Measurements from ENCODE around the gene UBXN6.
A peak's percentile ranks its signal among the peaks of the same experiment; 100 is the strongest.

The UBXN6 gene

DNA sequence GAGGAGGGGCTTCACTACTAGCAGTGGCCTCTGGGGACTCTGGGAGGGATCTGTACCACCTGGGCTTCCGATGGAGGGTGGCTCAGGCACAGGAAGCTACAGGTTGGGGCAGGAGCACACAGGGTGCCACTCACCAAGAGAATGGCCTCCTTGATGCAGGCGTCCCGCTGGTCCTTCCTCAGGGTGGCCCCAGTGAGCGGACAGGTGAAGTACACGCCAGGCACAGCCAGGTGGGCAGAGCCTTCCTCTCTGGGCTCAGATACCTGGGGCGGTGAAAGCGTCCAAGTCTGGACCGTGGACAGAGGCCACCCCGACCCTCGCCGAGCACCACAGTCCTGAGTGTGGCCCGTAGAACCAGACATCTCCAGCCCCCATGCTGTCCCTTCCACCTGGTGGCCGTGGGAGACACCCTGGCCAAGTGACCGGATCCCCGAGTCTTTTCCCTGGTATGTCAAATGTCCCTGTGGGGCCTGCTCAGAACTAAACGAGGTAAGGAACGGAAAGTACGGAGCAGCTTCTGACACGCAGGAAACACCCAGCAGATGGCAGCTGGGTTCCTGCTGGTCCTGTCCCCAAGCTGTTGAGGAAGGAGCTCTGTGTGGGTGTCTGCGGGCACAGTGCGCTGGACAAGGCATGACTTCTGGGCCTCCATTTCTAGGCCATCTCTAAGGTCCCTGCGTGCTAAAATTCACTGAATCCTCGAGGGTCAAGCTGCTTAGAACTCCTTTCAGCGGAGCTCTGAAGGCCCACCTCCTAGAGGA is 5.2 kb downstream of the UBXN6 start:
- Mint-ChIP-seq H3K9me3 (no peaks in the 10 kb centered on the region), H3K36me3 (peaks cover 5% of the 10 kb centered on the region), H3K27ac (no peak overlapping the region), H3K4me1 (peaks cover 10% of the 10 kb centered on the region), H3K4me3 (no peak overlapping the region), H3K27me3 (no peaks in the 10 kb centered on the region)

DNA sequence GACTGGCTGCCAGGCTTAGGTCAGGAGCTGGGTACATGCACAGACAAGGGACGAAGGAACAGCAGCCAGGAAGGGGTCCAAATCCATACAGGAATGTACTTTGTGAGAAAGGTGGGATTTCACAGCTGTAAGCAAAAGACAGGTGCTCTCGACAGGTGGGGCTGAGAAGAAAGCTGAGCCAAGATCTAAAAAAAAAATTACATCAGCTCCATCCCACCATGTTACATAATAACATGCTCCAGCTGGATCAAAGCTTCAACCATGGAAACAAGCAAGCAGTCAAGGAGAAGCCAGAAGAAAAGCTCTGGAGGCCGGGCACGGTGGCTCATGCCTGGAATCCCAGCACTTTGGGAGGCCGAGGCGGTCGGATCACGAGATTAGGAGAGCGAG is 8.0 kb downstream of the UBXN6 start:
- H3K27ac Mint-ChIP-seq, result no peak overlapping the region
- H3K4me3 Mint-ChIP-seq, result no peak overlapping the region
- peaks cover 6% of the 10 kb centered on the region for H3K36me3 Mint-ChIP-seq
- H3K27me3 Mint-ChIP-seq, result no peaks in the 10 kb centered on the region
- no peaks in the 10 kb centered on the region for H3K9me3 Mint-ChIP-seq
- no peaks in the 10 kb centered on the region for H3K4me1 Mint-ChIP-seq

GRCh38 chr19:4449022-4449638 is 8.5 kb downstream of the UBXN6 start:
- H3K27me3 Mint-ChIP-seq, result no peaks in the 10 kb centered on the region
- no peaks in the 10 kb centered on the region for H3K9me3 Mint-ChIP-seq
- no peak overlapping the region for H3K27ac Mint-ChIP-seq
- H3K4me1 Mint-ChIP-seq, result no peaks in the 10 kb centered on the region
- no peak overlapping the region for H3K4me3 Mint-ChIP-seq
- H3K36me3 Mint-ChIP-seq, result peaks cover 10% of the 10 kb centered on the region

DNA sequence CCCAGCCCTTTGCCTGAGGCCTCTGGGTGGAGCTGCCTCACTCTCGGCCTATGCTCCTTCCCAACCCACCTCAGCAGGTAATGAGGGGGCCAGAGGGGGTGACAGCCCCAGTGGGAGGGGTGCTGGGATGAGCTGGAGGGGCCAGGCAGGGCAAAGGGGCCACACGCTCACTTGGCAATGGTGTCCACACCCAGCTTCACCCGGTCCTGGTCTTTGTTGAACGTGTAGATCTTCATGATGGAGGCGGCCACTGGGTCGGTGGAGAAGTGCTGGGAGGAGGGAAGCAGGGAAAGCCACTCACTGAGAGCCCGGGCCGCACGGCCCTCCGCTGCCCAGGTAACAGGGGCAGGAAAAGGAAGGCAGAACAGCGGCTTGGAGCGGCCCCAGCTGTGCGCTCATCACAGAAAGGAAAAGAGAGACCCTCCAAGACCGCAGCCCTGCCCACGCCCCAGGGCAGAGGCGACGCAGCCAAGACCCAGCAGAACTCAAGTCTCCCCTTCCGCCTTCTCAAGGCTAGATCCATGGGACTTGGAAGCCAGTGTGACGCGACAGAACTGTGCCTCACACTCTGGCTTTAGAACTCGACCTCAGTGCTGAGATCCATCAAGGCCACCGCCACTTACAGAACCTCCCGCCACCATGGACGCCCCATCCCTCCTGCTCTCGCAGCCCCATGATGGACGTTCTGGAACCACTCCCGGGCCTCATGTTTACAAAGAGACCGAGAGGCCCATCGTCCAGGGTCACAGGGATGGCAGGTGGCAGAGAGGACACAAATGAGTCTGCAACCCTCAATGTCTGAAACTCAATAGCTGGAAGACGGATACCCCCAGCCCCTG is 9.2 kb downstream of the UBXN6 start:
- Mint-ChIP-seq H3K27me3 (no peaks in the 10 kb centered on the region), H3K27ac (no peak overlapping the region), H3K4me3 (no peak overlapping the region), H3K4me1 (no peaks in the 10 kb centered on the region), H3K9me3 (no peaks in the 10 kb centered on the region), H3K36me3 (peaks cover 10% of the 10 kb centered on the region)

DNA sequence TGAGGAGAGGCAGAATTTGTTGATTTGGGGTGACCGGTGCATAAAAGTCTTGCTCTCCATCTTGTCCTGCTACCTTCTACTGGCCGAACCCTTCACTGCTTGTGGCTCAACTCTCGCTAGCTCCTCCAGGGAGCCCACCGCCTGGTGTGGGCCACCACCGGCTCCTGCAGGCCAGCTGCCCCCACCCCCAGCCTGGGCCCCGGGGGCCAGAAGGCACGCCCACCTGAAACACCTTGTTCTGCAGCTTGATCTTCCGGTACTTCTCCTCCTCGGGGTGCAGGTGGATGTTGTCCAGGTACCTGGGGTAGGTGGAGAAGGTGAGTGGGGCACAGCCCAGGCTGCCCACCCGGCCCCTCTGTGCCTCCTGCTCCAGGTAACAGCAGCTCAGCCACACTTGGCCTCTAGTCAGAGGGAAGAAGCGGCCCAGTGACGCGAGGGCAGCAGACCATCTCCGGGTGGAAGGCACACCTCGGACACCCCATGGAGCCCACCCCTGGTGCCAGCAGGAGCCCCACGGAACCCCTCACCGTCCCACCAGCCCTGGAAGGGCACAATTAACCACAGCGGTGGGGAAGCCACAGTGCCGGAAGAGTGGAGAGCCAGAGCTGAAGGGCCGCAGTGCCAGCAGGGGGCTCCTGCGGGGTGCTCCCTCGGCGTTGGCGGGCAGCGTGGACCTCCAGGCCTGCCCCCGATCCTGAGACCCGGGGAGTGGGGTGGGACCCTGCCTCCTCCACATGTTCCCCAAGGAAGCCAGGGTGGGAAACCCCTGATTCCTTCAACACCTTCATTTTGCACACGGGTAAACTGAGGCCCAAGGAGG is 10.1 kb downstream of the UBXN6 start:
- Mint-ChIP-seq H3K4me3 (no peak overlapping the region), H3K27me3 (no peaks in the 10 kb centered on the region), H3K9me3 (no peaks in the 10 kb centered on the region), H3K36me3 (peaks cover 8% of the 10 kb centered on the region), H3K27ac (no peak overlapping the region), H3K4me1 (no peaks in the 10 kb centered on the region)

GRCh38 chr19:4446704-4447200 is 10.8 kb downstream of the UBXN6 start:
- no peaks in the 10 kb centered on the region for H3K9me3 Mint-ChIP-seq
- no peak overlapping the region for H3K27ac Mint-ChIP-seq
- no peaks in the 10 kb centered on the region for H3K4me1 Mint-ChIP-seq
- no peaks in the 10 kb centered on the region for H3K27me3 Mint-ChIP-seq
- H3K36me3 Mint-ChIP-seq, result peaks cover 8% of the 10 kb centered on the region
- H3K4me3 Mint-ChIP-seq, result no peak overlapping the region

DNA sequence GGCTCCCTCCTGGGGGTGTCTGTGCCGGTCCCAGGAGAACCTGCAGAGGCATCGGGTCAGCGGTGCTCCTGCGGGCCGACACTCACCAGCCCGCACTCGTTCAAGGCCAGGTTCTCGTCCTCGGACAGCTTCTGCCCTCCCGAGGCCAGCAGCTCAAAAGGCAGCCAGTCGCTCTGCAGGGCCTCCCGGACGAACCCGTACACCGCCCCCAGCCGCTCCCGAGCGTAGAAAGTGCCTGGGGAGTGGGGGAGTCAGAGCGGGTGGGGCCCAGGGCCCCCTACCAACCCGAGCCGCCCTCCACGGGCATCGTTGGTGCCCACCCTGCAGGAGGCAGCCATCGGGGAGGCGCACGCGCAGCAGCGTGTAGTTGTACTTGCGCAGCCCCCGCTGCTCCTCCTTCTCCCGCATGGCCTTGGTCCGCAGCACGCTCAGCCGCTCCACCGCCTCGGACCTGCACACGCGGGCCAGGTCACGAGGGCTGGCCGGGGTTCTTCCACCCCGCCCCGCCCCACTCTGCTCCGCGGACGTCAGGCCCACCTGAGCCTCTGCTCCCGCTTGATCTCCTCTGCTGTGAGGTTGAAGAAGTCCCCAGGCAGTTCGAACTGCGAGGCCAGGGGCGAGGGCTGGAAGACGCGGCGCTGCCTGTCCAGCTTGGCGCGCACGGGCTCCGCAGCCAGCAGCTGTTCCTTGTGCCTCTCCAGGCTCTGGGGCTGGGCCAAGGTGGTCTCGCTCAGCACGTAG is 11.5 kb downstream of the UBXN6 start:
- peaks cover 8% of the 10 kb centered on the region for H3K36me3 Mint-ChIP-seq
- no peaks in the 10 kb centered on the region for H3K27me3 Mint-ChIP-seq
- H3K4me1 Mint-ChIP-seq, result no peaks in the 10 kb centered on the region
- no peak overlapping the region for H3K27ac Mint-ChIP-seq
- no peaks in the 10 kb centered on the region for H3K9me3 Mint-ChIP-seq
- no peak overlapping the region for H3K4me3 Mint-ChIP-seq

DNA sequence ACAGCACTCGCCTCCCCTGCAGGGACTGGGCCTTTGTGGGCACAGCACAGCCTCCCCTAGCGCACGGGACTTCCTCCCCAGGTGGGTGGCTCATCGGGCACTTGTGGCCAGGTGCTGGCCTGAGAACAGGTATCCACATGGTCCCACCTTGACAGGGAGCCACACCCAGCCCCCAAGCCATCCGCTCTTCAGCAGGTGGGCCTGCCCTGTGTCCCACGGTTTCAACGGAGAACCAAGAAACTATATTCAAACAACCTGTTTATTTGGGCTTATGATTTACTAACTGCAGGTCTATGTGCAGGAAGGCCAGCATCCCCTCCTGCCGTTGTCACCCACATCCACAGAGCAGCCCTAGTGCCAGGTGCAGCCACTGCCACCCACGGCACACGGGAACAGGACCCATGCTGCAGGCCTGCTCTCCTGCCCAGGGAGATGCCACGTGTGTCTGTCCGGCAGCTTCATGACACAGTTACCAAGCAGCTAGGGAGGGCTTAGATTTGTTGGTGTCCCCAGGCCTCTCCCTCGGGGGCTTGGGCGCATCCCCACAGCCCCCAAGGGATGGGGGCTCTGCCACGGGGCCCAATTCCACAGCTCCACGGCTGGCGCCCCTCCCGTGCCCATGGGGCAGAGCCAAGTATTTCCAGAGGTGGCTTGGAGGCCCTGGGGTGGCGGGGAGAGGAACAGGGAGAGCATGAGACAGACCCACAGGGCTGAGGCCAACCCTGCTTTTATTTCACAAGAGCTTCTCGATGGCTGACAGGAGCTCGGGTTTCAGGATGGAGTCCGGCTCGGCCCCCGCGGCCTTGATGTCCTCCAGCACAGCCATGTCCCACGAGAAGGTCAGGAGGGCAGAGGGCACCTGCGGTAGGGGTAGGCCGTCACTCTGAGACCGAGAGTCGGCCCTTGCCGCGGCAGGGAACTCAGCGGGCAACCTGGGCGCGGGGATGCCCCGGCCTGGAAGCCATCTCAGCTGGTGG is 12.5 kb downstream of the UBXN6 start:
- no peaks in the 10 kb centered on the region for H3K9me3 Mint-ChIP-seq
- H3K27me3 Mint-ChIP-seq, result no peaks in the 10 kb centered on the region
- no peak overlapping the region for H3K4me3 Mint-ChIP-seq
- H3K36me3 Mint-ChIP-seq, result peaks cover 8% of the 10 kb centered on the region
- H3K27ac Mint-ChIP-seq, result no peak overlapping the region
- no peaks in the 10 kb centered on the region for H3K4me1 Mint-ChIP-seq

DNA sequence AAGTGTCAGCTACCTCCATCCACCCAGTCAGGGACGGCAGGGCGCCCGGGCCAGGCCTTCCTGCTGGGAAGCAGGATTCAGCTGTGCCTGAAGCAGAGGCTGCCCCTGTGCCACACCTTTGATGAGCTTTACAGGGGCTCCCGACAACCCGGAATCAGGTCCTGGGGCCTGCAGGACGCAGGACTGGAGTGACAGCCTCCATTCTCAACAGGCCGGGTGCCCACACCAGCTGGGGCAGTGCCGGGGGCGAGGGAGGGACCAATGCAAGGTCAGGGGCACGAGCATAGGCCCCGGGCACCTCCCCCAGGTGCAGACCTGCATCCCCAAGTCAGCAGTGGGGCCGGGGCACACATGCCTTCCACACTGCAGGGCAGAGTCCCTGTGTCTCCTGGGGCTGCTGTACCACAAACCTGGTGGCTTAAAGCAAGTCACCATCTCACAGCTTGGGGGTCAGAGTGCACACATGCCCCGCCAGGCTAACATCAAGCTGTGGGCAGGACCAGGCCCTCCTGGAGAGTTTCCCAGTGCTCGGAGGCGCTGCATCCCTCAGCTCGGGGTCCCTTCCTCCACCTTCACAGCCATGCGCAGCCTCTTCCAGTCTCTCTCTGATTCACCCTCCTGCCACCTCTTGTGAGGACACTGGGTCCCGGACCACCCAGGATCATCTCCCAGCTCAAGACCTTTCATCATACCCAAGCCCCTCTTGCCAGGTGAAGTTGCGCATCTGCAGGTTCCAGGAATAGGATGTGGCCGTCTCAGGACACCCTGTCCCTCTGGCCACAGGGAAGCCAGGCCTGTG is 13.4 kb downstream of the UBXN6 start:
- peaks cover 6% of the 10 kb centered on the region for H3K36me3 Mint-ChIP-seq
- H3K27ac Mint-ChIP-seq, result no peak overlapping the region
- no peaks in the 10 kb centered on the region for H3K9me3 Mint-ChIP-seq
- H3K4me3 Mint-ChIP-seq, result no peak overlapping the region
- H3K27me3 Mint-ChIP-seq, result no peaks in the 10 kb centered on the region
- H3K4me1 Mint-ChIP-seq, result no peaks in the 10 kb centered on the region

GRCh38 chr19:4443188-4443587 is 14.4 kb downstream of the UBXN6 start:
- no peak overlapping the region for H3K27ac Mint-ChIP-seq
- no peaks in the 10 kb centered on the region for H3K4me1 Mint-ChIP-seq
- H3K36me3 Mint-ChIP-seq, result peaks cover 6% of the 10 kb centered on the region
- no peaks in the 10 kb centered on the region for H3K9me3 Mint-ChIP-seq
- no peak overlapping the region for H3K4me3 Mint-ChIP-seq
- H3K27me3 Mint-ChIP-seq, result no peaks in the 10 kb centered on the region

DNA sequence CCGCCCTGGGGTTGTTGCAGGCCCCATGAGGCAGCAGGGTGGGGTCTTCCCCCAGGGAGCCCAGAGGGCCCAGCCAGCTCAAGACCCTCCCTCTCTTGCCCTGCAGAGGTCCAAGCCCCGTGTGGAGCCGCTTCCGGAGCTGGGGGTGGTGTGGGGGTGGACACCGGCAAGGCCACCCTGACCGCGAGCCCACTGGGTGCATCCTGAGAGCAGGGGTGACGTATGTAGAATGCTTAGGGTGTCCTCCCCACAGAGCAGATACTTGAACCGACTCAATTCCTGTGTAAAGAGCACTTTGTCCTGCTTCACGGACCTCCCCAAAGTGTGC is 14.8 kb downstream of the UBXN6 start:
- H3K9me3 Mint-ChIP-seq, result no peaks in the 10 kb centered on the region
- H3K4me3 Mint-ChIP-seq, result no peak overlapping the region
- H3K36me3 Mint-ChIP-seq, result peaks cover 6% of the 10 kb centered on the region
- no peaks in the 10 kb centered on the region for H3K27me3 Mint-ChIP-seq
- no peaks in the 10 kb centered on the region for H3K4me1 Mint-ChIP-seq
- H3K27ac Mint-ChIP-seq, result no peak overlapping the region

- no peak overlapping the region for H3K4me3 Mint-ChIP-seq
- H3K27ac Mint-ChIP-seq, result peak overlapping the region; percentile 61
- peaks cover 6% of the 10 kb centered on the region for H3K36me3 Mint-ChIP-seq
Observed at GRCh38 chr19:4441994-4442818, 15.4 kb downstream of the UBXN6 start.

DNA sequence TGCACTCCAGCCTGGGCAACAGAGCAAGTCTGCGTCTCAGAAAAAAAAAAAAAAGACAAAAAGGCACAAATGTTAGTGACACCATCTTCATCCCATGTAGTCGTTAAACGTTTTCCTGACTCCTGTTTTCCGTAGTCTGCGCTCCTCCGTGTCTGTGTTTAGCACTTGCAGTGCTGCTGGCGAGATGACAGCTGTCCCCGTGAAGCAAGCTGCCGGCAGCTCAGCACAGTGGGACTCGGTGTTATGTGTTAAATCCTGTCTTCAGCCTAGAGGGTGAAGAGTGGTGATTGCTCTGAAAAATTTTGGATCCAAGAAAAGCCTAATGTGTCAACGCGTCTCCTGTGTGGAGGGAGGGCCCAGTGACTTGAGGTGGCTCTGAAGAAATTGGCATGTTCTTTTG is 18.4 kb downstream of the UBXN6 start:
- Mint-ChIP-seq H3K27me3 (no peaks in the 10 kb centered on the region), H3K4me3 (no peak overlapping the region), H3K9me3 (no peaks in the 10 kb centered on the region), H3K27ac (no peak overlapping the region), H3K4me1 (no peaks in the 10 kb centered on the region), H3K36me3 (peaks cover 8% of the 10 kb centered on the region)

More at GRCh38 chr19:4441994-4442818, 15.4 kb downstream of the UBXN6 start:
- Mint-ChIP-seq H3K4me1 (no peaks in the 10 kb centered on the region), H3K9me3 (no peaks in the 10 kb centered on the region), H3K27me3 (no peaks in the 10 kb centered on the region)

Data from activated naive CD4-positive, alpha-beta T cell treated with anti-CD3 and anti-CD28 coated beads, Interleukin-2, amount 50 U/mL, for 24 hours (primary cell).